GM12878 (cell line): ENCODE data around the gene AKR1B15. TPM values are rescaled to one million over a fixed set of nuclear protein-coding genes. Genes with fewer than 3 reads are reported as not detected.

Source experiments
- ATAC-seq: fragments of 200-7000 bp; cut with Tn5 transposase; 3 replicates; pipeline ENCODE4 v1.9.1; 2020; ENCODE audit warnings: mild to moderate bottlenecking, moderate library complexity
- BruUV-seq: library from RNA; stranded (reverse); fragments of 400-500 nt; replicated peaks from 2 replicates; lab custom pipeline; 2021; lab: Mats Ljungman, UMichigan
- CTCF ChIA-PET: fragments of 300-600 bp; sonication (Branson Sonifier 250); formaldehyde crosslinking; extraction: SDS; loops from one replicate; lab custom pipeline; 2021; ENCODE audit warnings: inconsistent platforms; lab: Yijun Ruan, JAX
- POLR2A ChIA-PET: fragments of 350-600 bp; formaldehyde crosslinking; extraction: SDS; loops from one replicate; lab custom pipeline; 2021; ENCODE audit warnings: inconsistent platforms; lab: Charles Lee
- RAD21 ChIA-PET: fragments of 300-600 bp; sonication (Branson Sonifier 250); formaldehyde crosslinking; loops from one replicate; lab custom pipeline; 2023; ENCODE audit warnings: antibody characterized with exemption; ENCODE audit not compliant: unreplicated experiment; lab: Charles Lee
- SMC1A ChIA-PET: fragments of 300-600 bp; sonication (Branson Sonifier 250); formaldehyde crosslinking; loops from one replicate; lab custom pipeline; 2023; ENCODE audit not compliant: unreplicated experiment, uncharacterized antibody; lab: Charles Lee
- DNase-seq: peaks from one replicate; pipeline ENCODE4 v3.0.0-alpha.2; 2011; ENCODE audit warnings: low read depth, low spot score
- FAIRE-seq: peaks from 3 replicates; lab custom pipeline; 2011; peaks lifted over from hg19 to GRCh38; lab: Jason Lieb, UNC
- H2AFZ ChIP-seq: 2 replicates; pipeline ENCODE4 v1.6.0; 2011; ENCODE audit warnings: low read depth, low read length, control low read depth; ENCODE audit not compliant: control insufficient read depth
- H3K27ac ChIP-seq: 2 replicates; pipeline ENCODE4 v1.5.1; 2011; ENCODE audit warnings: control low read depth; ENCODE audit not compliant: control insufficient read depth, insufficient read depth
- H3K27me3 ChIP-seq, 2 experiments: replicated peaks in 1 of 2; 2 replicates each; pipeline versions ENCODE4 v1.6.0 to v1.6.1; 2011; ENCODE audit warnings: low read length in 1 of 2; ENCODE audit not compliant: control insufficient read depth in 2 of 2, insufficient read depth in 2 of 2
- H3K36me3 ChIP-seq, 2 experiments: 2 replicates each; pipeline ENCODE4 v1.5.1; 2011; ENCODE audit warnings: low read length in 1 of 2; ENCODE audit not compliant: control insufficient read depth in 2 of 2, insufficient read depth in 2 of 2
- H3K4me1 ChIP-seq: 2 replicates; pipeline ENCODE4 v1.6.1; 2011; ENCODE audit warnings: mild to moderate bottlenecking, low read length, moderate library complexity, mixed read lengths; ENCODE audit not compliant: control insufficient read depth, insufficient read depth
- H3K4me2 ChIP-seq: 2 replicates; pipeline ENCODE4 v1.6.0; 2011; ENCODE audit warnings: control low read depth; ENCODE audit not compliant: control insufficient read depth, insufficient read depth
- H3K4me3 ChIP-seq: fragments of 200-600 bp; sonication (generic); 2 replicates; pipeline ENCODE4 v1.5.1; 2016
- H3K79me2 ChIP-seq: 2 replicates; pipeline ENCODE4 v1.6.0; 2011; ENCODE audit warnings: low read length; ENCODE audit not compliant: control insufficient read depth, insufficient read depth
- H3K9ac ChIP-seq: 2 replicates; pipeline ENCODE4 v1.8.0; 2011; ENCODE audit warnings: low read length, control low read depth, mixed read lengths; ENCODE audit not compliant: control insufficient read depth, insufficient read depth
- H3K9me3 ChIP-seq: replicated peaks from 3 replicates; pipeline ENCODE4 v1.5.1; 2011; ENCODE audit warnings: mild to moderate bottlenecking, low read length; ENCODE audit not compliant: control insufficient read depth, insufficient read depth
- H4K20me1 ChIP-seq: 2 replicates; pipeline ENCODE4 v1.6.0; 2011; ENCODE audit not compliant: control insufficient read depth, insufficient read depth
- EP300 ChIP-seq, 2 experiments: fragments of 150-350 bp in 1 of 2; IDR thresholded peaks; 2 replicates each; pipeline ENCODE4 v1.6.1; 2011 to 2012; ENCODE audit warnings: low read depth in 2 of 2, low read length in 2 of 2, borderline replicate concordance in 1 of 2, improper control_type of control experiment in 1 of 2, inconsistent platforms in 1 of 2; ENCODE audit not compliant: control insufficient read depth in 1 of 2
- IKZF1 ChIP-seq: fragments of 450-650 bp; conservative IDR thresholded peaks from 2 replicates; pipeline ENCODE4 v1.6.1; 2017; ENCODE audit warnings: antibody characterized with exemption, mild to moderate bottlenecking
- MEF2B ChIP-seq: fragments of 450-650 bp; IDR thresholded peaks from 2 replicates; pipeline ENCODE4 v1.6.1; 2018; ENCODE audit warnings: mild to moderate bottlenecking, moderate library complexity; ENCODE audit not compliant: partially characterized antibody, poor library complexity, severe bottlenecking
- MTA2 ChIP-seq: fragments of 450-650 bp; IDR thresholded peaks from 2 replicates; pipeline ENCODE4 v1.6.1; 2016; ENCODE audit warnings: low read depth, mild to moderate bottlenecking, moderate library complexity
- NFYA ChIP-seq: IDR thresholded peaks from 2 replicates; pipeline ENCODE4 v1.6.1; 2011; ENCODE audit warnings: low read depth, mild to moderate bottlenecking, low read length, improper control_type of control experiment, borderline replicate concordance
- PAX8 ChIP-seq: fragments of 450-650 bp; IDR thresholded peaks from 2 replicates; pipeline ENCODE4 v1.6.1; 2017; ENCODE audit warnings: mild to moderate bottlenecking, moderate library complexity
- SKIL ChIP-seq: fragments of 450-650 bp; IDR thresholded peaks from 2 replicates; pipeline ENCODE4 v1.6.1; 2017; ENCODE audit warnings: mild to moderate bottlenecking, low read depth, inconsistent platforms; ENCODE audit not compliant: poor library complexity, severe bottlenecking
- ZNF24 ChIP-seq: fragments of 450-650 bp; IDR thresholded peaks from 2 replicates; pipeline ENCODE4 v1.6.1; 2017; ENCODE audit warnings: antibody characterized with exemption, mild to moderate bottlenecking
- ZNF384 ChIP-seq: IDR thresholded peaks from 2 replicates; pipeline ENCODE4 v1.6.1; 2012; ENCODE audit warnings: low read depth, mild to moderate bottlenecking, low read length, improper control_type of control experiment, borderline replicate concordance
- WGBS: methylation state at CpG from one replicate; pipeline ENCODE4 v1.1.6; 2016; ENCODE audit warnings: low lambda C conversion rate; ENCODE audit not compliant: insufficient replicate concordance, insufficient coverage; ENCODE audit errors: missing lambda C conversion rate; 5-methylcytosine and 5-hydroxymethylcytosine counted together
- in situ Hi-C: fragments of 300-500 bp; cut with MboI; formaldehyde crosslinking; loops from 9 replicates; pipeline ENCODE4 v1.14.3; 2018; ENCODE audit warnings: mixed read lengths
- intact Hi-C: fragments of 100-400 bp; cut with micrococcal nuclease; formaldehyde crosslinking; loops from one replicate; pipeline ENCODE4 v1.14.2; 2022; ENCODE audit not compliant: unreplicated experiment
- polyA plus RNA-seq, 11 experiments: library from polyadenylated mRNA; depleted of rRNA in 4 of 11; unstranded in 6 of 11; stranded (reverse) in 5 of 11; fragments of >200 nt; fragmentation: Nextera tagmentation in 4 of 11; fragmentation: Illumina TruSeq in 1 of 11; extraction: Ambion mirVana in 4 of 11; extraction: Trizol in 1 of 11; gene quantifications; 1 replicate in 1 of 11; 2 replicates in 10 of 11; pipeline versions ENCODE4 v1.2.1 to v1.2.3, GENCODE V29; 2011 to 2016; ENCODE audit warnings: inconsistent platforms in 2 of 11, missing spikeins in 2 of 11, low read depth in 1 of 11
- total RNA-seq, 4 experiments: library from RNA; depleted of rRNA in 3 of 4; stranded (reverse); fragments of >200 nt in 3 of 4; fragmentation: Illumina TruSeq in 1 of 4; extraction: Trizol in 1 of 4; gene quantifications; 2 replicates each; pipeline versions ENCODE4 v1.2.1 to v1.2.3, GENCODE V29; 2013 to 2021
- TF ChIP-seq, protein P1 (sequence below): fragments of 450-650 bp; IDR thresholded peaks from 2 replicates; pipeline ENCODE4 v1.6.1; 2017; ENCODE audit warnings: low read depth, mild to moderate bottlenecking, moderate library complexity
- TF ChIP-seq, protein P2 (sequence below): fragments of 450-650 bp; IDR thresholded peaks from 2 replicates; pipeline ENCODE4 v1.6.1; 2018; ENCODE audit warnings: mild to moderate bottlenecking, low read depth, moderate library complexity; ENCODE audit not compliant: partially characterized antibody

AKR1B15 gene
- total and polyA plus RNA-seq, 10 of the 15 experiments (the other 5 are each of a cell fraction or from before 2014, with no cell fraction given): 0.06 TPM; not detected in 9

DNA sequence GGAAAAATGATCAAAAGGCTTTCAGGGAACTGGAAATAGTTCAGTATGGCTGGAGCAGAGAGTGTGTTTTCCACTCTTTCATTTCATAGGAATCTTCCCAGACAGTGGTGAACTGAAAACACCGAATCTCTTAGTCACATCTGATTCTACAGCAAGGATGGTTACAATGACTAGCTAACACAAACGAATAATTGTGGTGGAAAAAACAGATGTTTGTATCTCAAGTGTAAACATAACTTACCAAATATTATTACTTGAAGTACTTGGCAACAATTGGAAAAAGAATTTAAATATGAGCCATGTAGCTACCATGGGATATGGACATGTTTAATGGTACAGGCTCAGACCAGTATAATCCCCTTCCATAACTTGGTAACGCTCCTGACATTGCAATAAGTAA lies 76.6 kb downstream of the AKR1B15 start (continued):
- no peak for TF ChIP-seq SKIL

GRCh38 chr7:134627109-134627774 lies 78.3 kb downstream of the AKR1B15 start:
- Histone ChIP-seq H3K4me2 (no peak overlapping the region), H3K4me1 (no peaks in the 10 kb centered on the region), H3K27me3 (no peaks in the 10 kb centered on the region; a peak in 2 of 4 replicates), H3K79me2 (no peaks in the 10 kb centered on the region), H2AFZ (no peak overlapping the region), H3K4me3 (no peak overlapping the region), H3K9me3 (no peaks in the 10 kb centered on the region), H4K20me1 (no peaks in the 10 kb centered on the region), H3K36me3 (no peaks in the 10 kb centered on the region), H3K27ac (no peak overlapping the region), H3K9ac (no peak overlapping the region)
- FAIRE-seq (no peak), ATAC-seq (peak; percentile 69), DNase-seq (no peak)
- intact Hi-C loops: no loop called here
- POLR2A ChIA-PET: no interaction called here
- RAD21 ChIA-PET: no interaction called here
- SMC1A ChIA-PET: interaction anchor here (1.0 kb wide), 1 partner anchor 316 kb away, joined by 3 read pairs; no protein-coding TSS in a partner anchor
- CTCF ChIA-PET: interaction anchor here (1.0 kb wide), 1 partner anchor 20 kb away, joined by 4 read pairs; no protein-coding TSS in a partner anchor
- in situ Hi-C loops: no loop called here
- WGBS: 24% methylated on average over 2 of the region's 2 CpGs
- BruUV-seq: no TSS peak
- TF ChIP-seq, protein P1, sequence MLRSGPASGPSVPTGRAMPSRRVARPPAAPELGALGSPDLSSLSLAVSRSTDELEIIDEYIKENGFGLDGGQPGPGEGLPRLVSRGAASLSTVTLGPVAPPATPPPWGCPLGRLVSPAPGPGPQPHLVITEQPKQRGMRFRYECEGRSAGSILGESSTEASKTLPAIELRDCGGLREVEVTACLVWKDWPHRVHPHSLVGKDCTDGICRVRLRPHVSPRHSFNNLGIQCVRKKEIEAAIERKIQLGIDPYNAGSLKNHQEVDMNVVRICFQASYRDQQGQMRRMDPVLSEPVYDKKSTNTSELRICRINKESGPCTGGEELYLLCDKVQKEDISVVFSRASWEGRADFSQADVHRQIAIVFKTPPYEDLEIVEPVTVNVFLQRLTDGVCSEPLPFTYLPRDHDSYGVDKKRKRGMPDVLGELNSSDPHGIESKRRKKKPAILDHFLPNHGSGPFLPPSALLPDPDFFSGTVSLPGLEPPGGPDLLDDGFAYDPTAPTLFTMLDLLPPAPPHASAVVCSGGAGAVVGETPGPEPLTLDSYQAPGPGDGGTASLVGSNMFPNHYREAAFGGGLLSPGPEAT: peak; percentile 79
- TF ChIP-seq PAX8 (no peak), EP300 (IDR thresholded peaks at IDR 0.05; ENCODE audit: borderline replicate concordance in 1 of 2, control insufficient read depth in 1 of 2, low read depth in 2 of 2, low read length in 2 of 2) (peak; percentile 7 to 13; a peak in 1 of 4 replicates), MEF2B (peak; percentile 52), MTA2 (0 out of 2 replicates have a peak, but pooled peaks have one; percentile 23), SKIL (no peak), IKZF1 (peak; percentile 43), ZNF24 (peak; percentile 52), NFYA (no peak), ZNF384 (no peak)
- TF ChIP-seq, protein P2, sequence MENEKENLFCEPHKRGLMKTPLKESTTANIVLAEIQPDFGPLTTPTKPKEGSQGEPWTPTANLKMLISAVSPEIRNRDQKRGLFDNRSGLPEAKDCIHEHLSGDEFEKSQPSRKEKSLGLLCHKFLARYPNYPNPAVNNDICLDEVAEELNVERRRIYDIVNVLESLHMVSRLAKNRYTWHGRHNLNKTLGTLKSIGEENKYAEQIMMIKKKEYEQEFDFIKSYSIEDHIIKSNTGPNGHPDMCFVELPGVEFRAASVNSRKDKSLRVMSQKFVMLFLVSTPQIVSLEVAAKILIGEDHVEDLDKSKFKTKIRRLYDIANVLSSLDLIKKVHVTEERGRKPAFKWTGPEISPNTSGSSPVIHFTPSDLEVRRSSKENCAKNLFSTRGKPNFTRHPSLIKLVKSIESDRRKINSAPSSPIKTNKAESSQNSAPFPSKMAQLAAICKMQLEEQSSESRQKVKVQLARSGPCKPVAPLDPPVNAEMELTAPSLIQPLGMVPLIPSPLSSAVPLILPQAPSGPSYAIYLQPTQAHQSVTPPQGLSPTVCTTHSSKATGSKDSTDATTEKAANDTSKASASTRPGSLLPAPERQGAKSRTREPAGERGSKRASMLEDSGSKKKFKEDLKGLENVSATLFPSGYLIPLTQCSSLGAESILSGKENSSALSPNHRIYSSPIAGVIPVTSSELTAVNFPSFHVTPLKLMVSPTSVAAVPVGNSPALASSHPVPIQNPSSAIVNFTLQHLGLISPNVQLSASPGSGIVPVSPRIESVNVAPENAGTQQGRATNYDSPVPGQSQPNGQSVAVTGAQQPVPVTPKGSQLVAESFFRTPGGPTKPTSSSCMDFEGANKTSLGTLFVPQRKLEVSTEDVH: no peak
